GM23338 (cell line): Measurements from ENCODE around the gene UNC5C. TPM values are rescaled to one million over a fixed set of nuclear protein-coding genes. Genes with fewer than 3 reads are reported as not detected.

ENCODE experiments used
- ATAC-seq: fragments of 200-7000 bp; cut with Tn5 transposase; 3 replicates; pipeline ENCODE4 v1.9.1; 2020
- DNase-seq: peaks from one replicate; pipeline ENCODE4 v3.0.0-alpha.2; 2015; ENCODE audit warnings: low spot score
- H2AFZ ChIP-seq: fragments of 200-600 bp; sonication (generic); 2 replicates; pipeline ENCODE4 v1.8.0; 2016; ENCODE audit warnings: antibody characterized with exemption, mild to moderate bottlenecking, moderate library complexity
- H3F3A ChIP-seq: fragments of 200-600 bp; sonication (generic); replicated peaks from 2 replicates; pipeline ENCODE4 v1.8.0; 2017; ENCODE audit warnings: antibody characterized with exemption, mixed run types, low read depth
- H3K27ac ChIP-seq: fragments of 200-600 bp; sonication (generic); 2 replicates; pipeline ENCODE4 v1.6.1; 2016; ENCODE audit warnings: low read depth
- H3K27me3 ChIP-seq: fragments of 200-600 bp; sonication (generic); 2 replicates; pipeline ENCODE4 v1.8.0; 2016; ENCODE audit warnings: mild to moderate bottlenecking, mixed run types, moderate library complexity; ENCODE audit not compliant: insufficient read depth
- H3K36me3 ChIP-seq: fragments of 200-600 bp; sonication (generic); 2 replicates; pipeline ENCODE4 v1.8.0; 2016; ENCODE audit warnings: mild to moderate bottlenecking; ENCODE audit not compliant: insufficient read depth
- H3K4me1 ChIP-seq: fragments of 200-600 bp; sonication (generic); 2 replicates; pipeline ENCODE4 v1.8.0; 2016; ENCODE audit warnings: mild to moderate bottlenecking, moderate library complexity; ENCODE audit not compliant: insufficient read depth
- H3K4me2 ChIP-seq: fragments of 200-600 bp; sonication (generic); 2 replicates; pipeline ENCODE4 v1.7.1; 2017; ENCODE audit warnings: mixed run types
- H3K4me3 ChIP-seq: fragments of 200-600 bp; sonication (generic); 2 replicates; pipeline ENCODE4 v1.6.1; 2016; ENCODE audit warnings: mixed run types
- H3K79me2 ChIP-seq: fragments of 200-600 bp; sonication (generic); replicated peaks from 2 replicates; pipeline ENCODE4 v1.8.0; 2017; ENCODE audit warnings: mild to moderate bottlenecking; ENCODE audit not compliant: insufficient read depth
- H3K9me2 ChIP-seq: fragments of 200-600 bp; sonication (generic); 2 replicates; pipeline ENCODE4 v1.8.0; 2017; ENCODE audit not compliant: insufficient read depth
- H4K20me1 ChIP-seq: fragments of 200-600 bp; sonication (generic); replicated peaks from 2 replicates; pipeline ENCODE4 v1.8.0; 2017; ENCODE audit warnings: mild to moderate bottlenecking; ENCODE audit not compliant: insufficient read depth
- H3K27ac Mint-ChIP-seq: 2 replicates; pipeline ENCODE4 v1.8.0; 2020; ENCODE audit warnings: inconsistent platforms, mild to moderate bottlenecking, moderate library complexity, mixed read lengths
- H3K27me3 Mint-ChIP-seq: 3 replicates; pipeline ENCODE4 v1.8.0; 2022; ENCODE audit warnings: low read depth, mild to moderate bottlenecking, moderate library complexity, mixed read lengths, inconsistent platforms; ENCODE audit not compliant: insufficient read depth, poor library complexity
- H3K36me3 Mint-ChIP-seq: 3 replicates; pipeline ENCODE4 v1.8.0; 2021; ENCODE audit warnings: low read depth, mild to moderate bottlenecking, inconsistent platforms, moderate library complexity, mixed read lengths
- H3K4me1 Mint-ChIP-seq: 3 replicates; pipeline ENCODE4 v1.8.0; 2020; ENCODE audit warnings: mild to moderate bottlenecking, inconsistent platforms, mixed read lengths
- H3K4me3 Mint-ChIP-seq: 3 replicates; pipeline ENCODE4 v1.8.0; 2021; ENCODE audit warnings: moderate library complexity, mild to moderate bottlenecking, inconsistent platforms, mixed read lengths
- H3K9me3 Mint-ChIP-seq: 3 replicates; pipeline ENCODE4 v1.8.0; 2020; ENCODE audit warnings: moderate library complexity, mild to moderate bottlenecking, inconsistent platforms, mixed read lengths
- ETS1 ChIP-seq: IDR thresholded peaks from 2 replicates; pipeline ENCODE4 v1.6.1; 2016; ENCODE audit warnings: antibody characterized with exemption
- EZH2 ChIP-seq: fragments of 200-600 bp; sonication (generic); IDR thresholded peaks from one replicate; pipeline ENCODE4 v1.8.0; 2017; ENCODE audit warnings: antibody characterized with exemption, mild to moderate bottlenecking, low read depth; ENCODE audit not compliant: unreplicated experiment
- JUNB ChIP-seq: IDR thresholded peaks from one replicate; pipeline ENCODE4 v1.6.1; 2016; ENCODE audit warnings: antibody characterized with exemption; ENCODE audit not compliant: unreplicated experiment
- REST ChIP-seq: IDR thresholded peaks from one replicate; pipeline ENCODE4 v1.6.1; 2018; ENCODE audit warnings: antibody characterized with exemption; ENCODE audit not compliant: unreplicated experiment
- STAT1 ChIP-seq: IDR thresholded peaks from one replicate; pipeline ENCODE4 v1.6.1; 2016; ENCODE audit warnings: antibody characterized with exemption; ENCODE audit not compliant: unreplicated experiment
- ZNF331 ChIP-seq: fragments of 250-450 bp; sonication (Bioruptor Pico); IDR thresholded peaks from 2 replicates; pipeline ENCODE4 v1.5.0; 2020; ENCODE audit warnings: low read depth, mild to moderate bottlenecking, moderate library complexity
- polyA plus RNA-seq: library from polyadenylated mRNA; unstranded; fragments of >200 nt; fragmentation: Nextera tagmentation; extraction: Ambion mirVana; gene quantifications from 2 replicates; pipeline ENCODE4 v1.2.1, GENCODE V29; 2016
- total RNA-seq: library from RNA; depleted of rRNA; stranded (reverse); fragments of >200 nt; shearing (Covaris generic); gene quantifications from 2 replicates; pipeline ENCODE4 v1.2.3, GENCODE V29; 2014

Gene UNC5C
- total and polyA plus RNA-seq, 2 experiments from 2014 or later: 0.08 to 0.21 TPM

- TF ChIP-seq ETS1: no peak
Measured at GRCh38 chr4:95478679-95479078, 70.1 kb downstream of the UNC5C start (continued).

GRCh38 chr4:95476121-95476520 is 72.7 kb downstream of the UNC5C start:
- Histone ChIP-seq H3K27me3 (no peaks in the 10 kb centered on the region), H3F3A (no peaks in the 10 kb centered on the region), H3K4me3 (no peak overlapping the region), H3K9me2 (0 out of 2 replicates have a peak, but pooled peaks cover 7% of the 10 kb centered on the region), H2AFZ (no peak overlapping the region), H3K4me2 (no peak overlapping the region), H3K4me1 (no peaks in the 10 kb centered on the region), H3K79me2 (no peaks in the 10 kb centered on the region), H3K36me3 (no peaks in the 10 kb centered on the region), H4K20me1 (no peaks in the 10 kb centered on the region), H3K27ac (no peak overlapping the region)
- H3K4me1 Mint-ChIP-seq: peaks cover 4% of the 10 kb centered on the region; the same call in 1 of the 3 replicates
- no peak for DNase-seq
- H3K36me3 Mint-ChIP-seq: no peaks in the 10 kb centered on the region
- no peak for ATAC-seq
- no peak overlapping the region for H3K27ac Mint-ChIP-seq
- H3K9me3 Mint-ChIP-seq: no peaks in the 10 kb centered on the region; the same call in 2 of the 3 replicates
- no peak overlapping the region for H3K4me3 Mint-ChIP-seq
- no peaks in the 10 kb centered on the region for H3K27me3 Mint-ChIP-seq
- TF ChIP-seq ZNF331 (CRISPR knock-in tag) (no peak), STAT1 (no peak), EZH2 (no peak), ETS1 (no peak)

- H3K27me3 ChIP-seq: no peaks in the 10 kb centered on the region
- H3K9me3 Mint-ChIP-seq: no peaks in the 10 kb centered on the region
- no peaks in the 10 kb centered on the region for H3F3A ChIP-seq
- H3K36me3 ChIP-seq: no peaks in the 10 kb centered on the region
- no peaks in the 10 kb centered on the region for H3K4me1 Mint-ChIP-seq
- no peaks in the 10 kb centered on the region for H3K36me3 Mint-ChIP-seq
- DNase-seq (no peak), ATAC-seq (no peak)
- H3K79me2 ChIP-seq: no peaks in the 10 kb centered on the region
- H3K27ac ChIP-seq: no peak overlapping the region
- H3K4me2 ChIP-seq: no peak overlapping the region
- no peak overlapping the region for H3K27ac Mint-ChIP-seq
- no peaks in the 10 kb centered on the region for H3K4me1 ChIP-seq
- H3K27me3 Mint-ChIP-seq: peaks cover 1% of the 10 kb centered on the region
- H3K9me2 ChIP-seq: no peaks in the 10 kb centered on the region; the same call in 1 of the 2 replicates
- no peak overlapping the region for H3K4me3 Mint-ChIP-seq
- H2AFZ ChIP-seq: no peak overlapping the region
- TF ChIP-seq ETS1: no peak
- H4K20me1 ChIP-seq: no peaks in the 10 kb centered on the region
- H3K4me3 ChIP-seq: no peak overlapping the region
Measured at GRCh38 chr4:95472534-95472933, 76.2 kb downstream of the UNC5C start.

- DNase-seq (no peak), ATAC-seq (no peak)
- Histone ChIP-seq H2AFZ (no peak overlapping the region), H4K20me1 (no peaks in the 10 kb centered on the region), H3K4me1 (no peaks in the 10 kb centered on the region), H3K27me3 (no peaks in the 10 kb centered on the region), H3K4me2 (no peak overlapping the region), H3F3A (no peaks in the 10 kb centered on the region), H3K79me2 (no peaks in the 10 kb centered on the region), H3K4me3 (no peak overlapping the region), H3K9me2 (no peaks in the 10 kb centered on the region; the same call in 1 of the 2 replicates), H3K36me3 (no peaks in the 10 kb centered on the region), H3K27ac (no peak overlapping the region)
- no peak overlapping the region for H3K4me3 Mint-ChIP-seq
- H3K9me3 Mint-ChIP-seq: no peaks in the 10 kb centered on the region
- no peaks in the 10 kb centered on the region for H3K4me1 Mint-ChIP-seq
- H3K36me3 Mint-ChIP-seq: no peaks in the 10 kb centered on the region
- peaks cover 1% of the 10 kb centered on the region for H3K27me3 Mint-ChIP-seq
- H3K27ac Mint-ChIP-seq: no peak overlapping the region
- TF ChIP-seq JUNB: no peak
- no peak for TF ChIP-seq REST
Measured at GRCh38 chr4:95470622-95471021, 78.2 kb downstream of the UNC5C start.
